Erythroblast (primary cell): Measurements from ENCODE around the gene NLRP3.

ENCODE experiments used
- GATA1 ChIP-seq: IDR thresholded peaks from 2 replicates; pipeline ENCODE4 v1.6.1; 2011; ENCODE audit warnings: low read depth, mild to moderate bottlenecking, control low read depth, low read length, moderate library complexity
- POLR2A ChIP-seq: IDR thresholded peaks from 2 replicates; pipeline ENCODE4 v1.6.1; 2011; ENCODE audit warnings: mild to moderate bottlenecking, low read length

DNA sequence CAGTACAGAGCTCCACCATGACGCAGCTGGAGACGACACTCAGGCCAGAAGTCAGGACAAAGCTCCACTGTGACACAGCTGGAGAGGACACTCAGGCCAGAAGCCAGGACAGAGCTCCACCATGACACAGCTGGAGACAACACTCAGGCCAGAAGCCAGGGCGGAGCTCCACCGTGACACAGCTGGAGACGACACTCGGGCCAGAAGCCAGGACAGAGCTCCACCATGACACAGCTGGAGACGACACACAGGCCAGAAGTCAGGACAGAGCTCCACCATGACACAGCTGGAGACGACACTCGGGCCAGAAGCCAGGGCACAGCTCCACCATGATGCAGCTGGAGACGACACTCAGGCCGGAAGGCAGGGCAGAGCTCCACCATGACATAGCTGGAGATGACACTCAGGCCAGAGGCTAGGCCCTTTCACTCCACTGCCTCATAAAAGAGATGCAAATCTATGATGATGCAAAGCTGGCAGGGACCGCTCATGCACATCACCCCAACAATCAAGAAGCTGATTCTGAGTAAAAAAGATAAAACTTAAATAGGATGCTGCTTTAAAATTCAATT is 55.6 kb downstream of the NLRP3 start:
- no peak for TF ChIP-seq POLR2A
- no peak for TF ChIP-seq GATA1
